SIG-M5 treated with dmso at 0.1 percent for 504 hours (cell line): Measurements from ENCODE around the gene CHTF18.

Experiments used
- DNase-seq: peaks from one replicate; lab custom pipeline; 2025; ENCODE audit not compliant: unreplicated experiment; lab: John Stamatoyannopoulos, UW

CHTF18 gene

GRCh38 chr16:843771-844170, 55.4 kb downstream of the CHTF18 start:
- no peak for DNase-seq

- DNase-seq: no peak
These were observed 56.4 kb downstream of the CHTF18 start for GRCh38 chr16:844638-845350.

- no peak for DNase-seq
These were observed 56.9 kb downstream of the CHTF18 start for GRCh38 chr16:845351-845745.

- DNase-seq: no peak
These were observed 58.7 kb downstream of the CHTF18 start for GRCh38 chr16:847151-847550.
